Right atrium auricular region (tissue), 2 donors: ENCODE results near the gene TAMALIN. TPM values are rescaled to one million over a fixed set of nuclear protein-coding genes. Genes with fewer than 3 reads are reported as not detected.

ENCODE experiments used
- DNase-seq: peaks from one replicate; pipeline ENCODE4 v3.0.0-alpha.2; 2019; ENCODE audit warnings: low spot score
- H3K27ac ChIP-seq, 2 donors: fragments of 200-600 bp; sonication (generic); 1 replicate in 1 of 2; 2 replicates in 1 of 2; pipeline ENCODE4 v1.5.1; 2016 to 2019
- H3K27me3 ChIP-seq, 2 donors: fragments of 200-600 bp; sonication (generic); one replicate each; pipeline versions ENCODE4 v1.5.1 to v1.6.0; 2017 to 2019
- H3K36me3 ChIP-seq: fragments of 200-600 bp; sonication (generic); one replicate; pipeline ENCODE4 v1.5.1; 2016
- H3K4me1 ChIP-seq, 2 donors: fragments of 200-600 bp; sonication (generic); one replicate each; pipeline versions ENCODE4 v1.5.1 to v1.6.0; 2017 to 2019
- H3K4me3 ChIP-seq, 2 donors: fragments of 200-600 bp; sonication (generic); 1 replicate in 1 of 2; 2 replicates in 1 of 2; pipeline ENCODE4 v1.5.1; 2017 to 2019; ENCODE audit warnings: mild to moderate bottlenecking in 1 of 2, moderate library complexity in 1 of 2
- H3K9me3 ChIP-seq, 2 donors: fragments of 200-600 bp; sonication (generic); one replicate each; pipeline ENCODE4 v1.5.1; 2019
- total RNA-seq, 2 donors: library from RNA; depleted of rRNA; stranded (reverse); fragments of >200 nt; gene quantifications; one replicate each; pipeline ENCODE4 v1.1.0, GENCODE V29; 2016
- TF ChIP-seq, protein P1 (sequence below), 2 donors: fragments of 200-600 bp; sonication (generic); IDR thresholded peaks; one replicate each; pipeline ENCODE4 v1.5.1; 2019; ENCODE audit warnings: antibody characterized with exemption in 2 of 2

The TAMALIN gene
- total RNA-seq, 2 donors from 2014 or later: 17.6 to 23.2 TPM

- no peaks in the 10 kb centered on the region for H3K27me3 ChIP-seq
- H3K4me3 ChIP-seq: no peak overlapping the region
- no peak for DNase-seq
- no peaks in the 10 kb centered on the region for H3K9me3 ChIP-seq
- H3K4me1 ChIP-seq: no peaks in the 10 kb centered on the region
- H3K27ac ChIP-seq: no peak overlapping the region
- peaks cover 29% of the 10 kb centered on the region for H3K36me3 ChIP-seq
- TF ChIP-seq, protein P1, sequence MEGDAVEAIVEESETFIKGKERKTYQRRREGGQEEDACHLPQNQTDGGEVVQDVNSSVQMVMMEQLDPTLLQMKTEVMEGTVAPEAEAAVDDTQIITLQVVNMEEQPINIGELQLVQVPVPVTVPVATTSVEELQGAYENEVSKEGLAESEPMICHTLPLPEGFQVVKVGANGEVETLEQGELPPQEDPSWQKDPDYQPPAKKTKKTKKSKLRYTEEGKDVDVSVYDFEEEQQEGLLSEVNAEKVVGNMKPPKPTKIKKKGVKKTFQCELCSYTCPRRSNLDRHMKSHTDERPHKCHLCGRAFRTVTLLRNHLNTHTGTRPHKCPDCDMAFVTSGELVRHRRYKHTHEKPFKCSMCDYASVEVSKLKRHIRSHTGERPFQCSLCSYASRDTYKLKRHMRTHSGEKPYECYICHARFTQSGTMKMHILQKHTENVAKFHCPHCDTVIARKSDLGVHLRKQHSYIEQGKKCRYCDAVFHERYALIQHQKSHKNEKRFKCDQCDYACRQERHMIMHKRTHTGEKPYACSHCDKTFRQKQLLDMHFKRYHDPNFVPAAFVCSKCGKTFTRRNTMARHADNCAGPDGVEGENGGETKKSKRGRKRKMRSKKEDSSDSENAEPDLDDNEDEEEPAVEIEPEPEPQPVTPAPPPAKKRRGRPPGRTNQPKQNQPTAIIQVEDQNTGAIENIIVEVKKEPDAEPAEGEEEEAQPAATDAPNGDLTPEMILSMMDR (IDR thresholded peaks at IDR 0.05): no peak
These were observed 9.6 kb upstream of the TAMALIN start for GRCh38 chr12:51997136-51997535.

DNA sequence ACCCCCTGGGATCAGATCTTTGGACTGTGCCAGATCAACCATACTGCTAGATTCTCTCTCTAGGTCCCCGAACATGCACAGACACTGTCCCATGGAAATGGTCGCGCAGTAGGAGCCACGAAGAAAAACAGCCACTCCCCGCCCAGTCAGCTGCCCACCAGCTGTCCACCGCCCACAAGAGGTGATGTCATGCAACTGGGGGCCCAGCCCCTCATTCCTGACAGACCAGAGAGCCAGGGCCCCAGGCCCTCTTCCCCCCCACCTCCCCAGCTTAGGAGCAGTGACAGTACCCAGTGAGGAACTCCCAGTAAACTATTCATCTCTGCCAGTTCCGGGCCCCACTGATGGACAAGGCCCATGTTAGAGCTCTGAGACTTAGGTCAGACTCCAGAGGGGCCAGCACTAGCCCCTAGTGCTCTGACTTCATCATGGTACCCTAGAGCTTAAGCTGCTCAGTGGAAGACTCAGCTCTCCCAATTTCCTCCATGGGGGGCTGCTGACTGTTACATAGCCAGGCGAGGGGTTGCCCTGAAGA is 3.7 kb upstream of the TAMALIN start:
- no peaks in the 10 kb centered on the region for H3K36me3 ChIP-seq
- TF ChIP-seq, protein P1 (IDR thresholded peaks at IDR 0.05): no peak

GRCh38 chr12:52003591-52003990 is 3.2 kb upstream of the TAMALIN start:
- peaks cover 0 to 9% of the 10 kb centered on the region in 2 donors for H3K4me1 ChIP-seq
- H3K27me3 ChIP-seq: peaks cover 0 to 5% of the 10 kb centered on the region in 2 donors
- no peaks in the 10 kb centered on the region for H3K9me3 ChIP-seq
- DNase-seq: no peak
- no peak overlapping the region for H3K4me3 ChIP-seq
- H3K36me3 ChIP-seq: no peaks in the 10 kb centered on the region
- H3K27ac ChIP-seq: no peak overlapping the region
- TF ChIP-seq, protein P1 (IDR thresholded peaks at IDR 0.05): no peak

More for the DNA sequence above, 3.7 kb upstream of the TAMALIN start:
- peaks cover 0 to 5% of the 10 kb centered on the region in 2 donors for H3K27me3 ChIP-seq
- no peak overlapping the region for H3K27ac ChIP-seq
- no peak for DNase-seq
- H3K4me1 ChIP-seq: peaks cover 0 to 9% of the 10 kb centered on the region in 2 donors
- no peak overlapping the region for H3K4me3 ChIP-seq
- H3K9me3 ChIP-seq: no peaks in the 10 kb centered on the region

- peaks cover 0 to 13% of the 10 kb centered on the region in 2 donors for H3K4me1 ChIP-seq
These were observed 2.6 kb upstream of the TAMALIN start for GRCh38 chr12:52004042-52004648.

DNA sequence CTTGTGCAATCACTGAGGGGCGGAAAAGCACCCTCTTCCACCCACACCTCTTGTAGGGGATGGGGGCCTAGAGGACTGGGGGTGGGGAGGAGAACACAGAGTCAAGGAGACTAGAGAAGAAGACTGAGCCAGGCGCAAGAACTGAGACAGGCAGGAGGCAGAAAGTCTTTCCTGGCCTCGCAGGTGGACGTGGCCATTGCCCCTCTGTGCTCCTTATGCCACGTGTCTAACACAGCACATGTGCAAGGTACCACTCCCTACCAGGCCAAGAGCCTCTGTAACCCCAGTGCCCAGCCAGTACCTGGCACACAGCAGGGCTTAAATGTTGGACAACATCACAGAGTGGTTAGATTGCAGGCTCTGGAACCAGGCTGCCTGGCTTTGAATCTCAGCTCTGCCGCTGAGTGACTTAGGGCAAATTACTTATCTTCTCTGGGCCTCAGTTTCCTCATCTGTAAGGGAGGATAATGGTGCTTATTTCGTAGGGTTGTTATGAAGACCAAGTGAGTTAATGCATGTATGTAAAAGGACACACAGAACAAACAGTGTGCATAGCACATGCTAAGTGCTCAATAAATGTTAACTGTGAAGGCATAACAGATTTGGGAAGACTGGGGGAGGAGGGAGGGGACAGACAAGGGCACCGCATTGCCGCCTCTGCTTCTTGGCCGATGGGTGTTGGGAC is 1.4 kb upstream of the TAMALIN start:
- Histone ChIP-seq H3K9me3 (no peaks in the 10 kb centered on the region), H3K27me3 (peaks cover 0 to 5% of the 10 kb centered on the region in 2 donors), H3K36me3 (no peaks in the 10 kb centered on the region), H3K4me1 (peaks cover 0 to 25% of the 10 kb centered on the region in 2 donors), H3K27ac (no peak overlapping the region), H3K4me3 (no peak overlapping the region)
- DNase-seq: no peak
- TF ChIP-seq, protein P1 (IDR thresholded peaks at IDR 0.05): no peak

More at GRCh38 chr12:52004042-52004648, 2.6 kb upstream of the TAMALIN start:
- Histone ChIP-seq H3K36me3 (no peaks in the 10 kb centered on the region), H3K9me3 (no peaks in the 10 kb centered on the region), H3K27ac (no peak overlapping the region), H3K4me3 (no peak overlapping the region), H3K27me3 (peaks cover 0 to 5% of the 10 kb centered on the region in 2 donors)
- TF ChIP-seq, protein P1 (IDR thresholded peaks at IDR 0.05): peak; percentile 53 to 81
- DNase-seq: no peak
